CD14-positive monocyte (primary cell): Measurements from ENCODE around the gene NUDT8. TPM values are rescaled to one million over a fixed set of nuclear protein-coding genes. Genes with fewer than 3 reads are reported as not detected.
"Not testable (repeated sequence)": the region's sequence is repeated elsewhere in the genome, so short reads cannot be mapped to it uniquely, and the experiment has no call there.

ENCODE experiments used
- DNase-seq, 3 donors: peaks; one replicate each; pipeline ENCODE4 v3.0.0-alpha.2; 2011 to 2022
- H2AFZ ChIP-seq: 2 replicates; pipeline ENCODE4 v1.6.0; 2012; ENCODE audit warnings: mild to moderate bottlenecking, low read depth, low read length, inconsistent platforms; ENCODE audit not compliant: insufficient read depth, poor library complexity, severe bottlenecking
- H3K27ac ChIP-seq, 2 donors: 1 replicate in 1 of 2; 2 replicates in 1 of 2; pipeline ENCODE4 v1.5.1; 2012 to 2013; ENCODE audit warnings: low read length in 2 of 2, control low read depth in 1 of 2, inconsistent platforms in 1 of 2, low read depth in 1 of 2, mild to moderate bottlenecking in 1 of 2
- H3K27me3 ChIP-seq, 2 donors: one replicate each; pipeline versions ENCODE4 v1.6.0 to v1.6.1; 2011 to 2013; ENCODE audit warnings: low read length in 2 of 2; ENCODE audit not compliant: control insufficient read depth in 2 of 2, insufficient read depth in 2 of 2
- H3K36me3 ChIP-seq, 2 donors: replicated peaks in 1 of 2; 1 replicate in 1 of 2; 2 replicates in 1 of 2; pipeline versions ENCODE4 v1.5.1 to v1.6.1; 2012 to 2013; ENCODE audit warnings: low read length in 2 of 2, control low read depth in 1 of 2, inconsistent platforms in 1 of 2, mild to moderate bottlenecking in 1 of 2; ENCODE audit not compliant: insufficient read depth in 2 of 2, control insufficient read depth in 1 of 2
- H3K4me1 ChIP-seq, 2 donors: 1 replicate in 1 of 2; 2 replicates in 1 of 2; pipeline versions ENCODE4 v1.5.1 to v1.6.1; 2012 to 2013; ENCODE audit warnings: low read length in 2 of 2, control low read depth in 1 of 2, inconsistent platforms in 1 of 2, mild to moderate bottlenecking in 1 of 2, moderate library complexity in 1 of 2; ENCODE audit not compliant: insufficient read depth in 2 of 2, control insufficient read depth in 1 of 2
- H3K4me2 ChIP-seq: replicated peaks from 2 replicates; pipeline ENCODE3; 2012; ENCODE audit warnings: low read length, moderate library complexity, mild to moderate bottlenecking; ENCODE audit not compliant: poor library complexity, severe bottlenecking; ENCODE audit errors: extremely low read depth
- H3K4me3 ChIP-seq, 3 experiments: fragments of 200-600 bp in 1 of 3; sonication (generic) in 1 of 3; replicated peaks in 1 of 3; 1 replicate in 2 of 3; 2 replicates in 1 of 3; pipeline ENCODE4 v1.5.1; 2011 to 2013; ENCODE audit warnings: low read length in 3 of 3, mild to moderate bottlenecking in 3 of 3, control low read depth in 2 of 3, low read depth in 2 of 3, inconsistent platforms in 1 of 3, moderate library complexity in 1 of 3
- H3K79me2 ChIP-seq: 2 replicates; pipeline ENCODE4 v1.6.0; 2012; ENCODE audit warnings: mild to moderate bottlenecking, control low read depth, inconsistent platforms, low read length, moderate library complexity; ENCODE audit not compliant: insufficient read depth
- H3K9ac ChIP-seq: 2 replicates; pipeline ENCODE4 v1.6.0; 2017; ENCODE audit warnings: low read length, mild to moderate bottlenecking; ENCODE audit not compliant: insufficient read depth, poor library complexity, severe bottlenecking
- H3K9me3 ChIP-seq, 2 donors: replicated peaks in 1 of 2; 1 replicate in 1 of 2; 2 replicates in 1 of 2; pipeline versions ENCODE4 v1.5.1 to v1.6.1; 2012 to 2013; ENCODE audit warnings: low read length in 2 of 2, control low read depth in 1 of 2; ENCODE audit not compliant: control insufficient read depth in 1 of 2, insufficient read depth in 1 of 2
- H4K20me1 ChIP-seq: 2 replicates; pipeline ENCODE4 v1.6.0; 2012; ENCODE audit warnings: mild to moderate bottlenecking, low read length, control low read depth, moderate library complexity; ENCODE audit not compliant: insufficient read depth
- H3K27ac Mint-ChIP-seq, 7 donors: one replicate each; pipeline ENCODE4 v1.8.0; 2020; ENCODE audit warnings: mild to moderate bottlenecking in 7 of 7, mixed read lengths in 7 of 7, moderate library complexity in 6 of 7, inconsistent platforms in 2 of 7
- H3K27me3 Mint-ChIP-seq, 3 donors: one replicate each; pipeline ENCODE4 v1.8.0; 2021 to 2022; ENCODE audit warnings: low read depth in 3 of 3, mild to moderate bottlenecking in 3 of 3, mixed read lengths in 3 of 3, moderate library complexity in 3 of 3, inconsistent platforms in 1 of 3
- H3K36me3 Mint-ChIP-seq, 2 donors: one replicate each; pipeline ENCODE4 v1.8.0; 2020; ENCODE audit warnings: mixed read lengths in 2 of 2, inconsistent platforms in 1 of 2, mild to moderate bottlenecking in 1 of 2
- H3K4me1 Mint-ChIP-seq: one replicate; pipeline ENCODE4 v1.8.0; 2020; ENCODE audit warnings: mild to moderate bottlenecking, mixed read lengths
- H3K4me3 Mint-ChIP-seq, 2 donors: one replicate each; pipeline ENCODE4 v1.8.0; 2020; ENCODE audit warnings: mild to moderate bottlenecking in 2 of 2, mixed read lengths in 2 of 2, moderate library complexity in 1 of 2
- H3K9me3 Mint-ChIP-seq, 7 donors: one replicate each; pipeline ENCODE4 v1.8.0; 2020 to 2022; ENCODE audit warnings: mixed read lengths in 7 of 7, mild to moderate bottlenecking in 6 of 7, moderate library complexity in 6 of 7, inconsistent platforms in 2 of 7
- CTCF ChIP-seq: fragments of 200-600 bp; IDR thresholded peaks from one replicate; pipeline ENCODE4 v1.8.0; 2022; ENCODE audit warnings: antibody characterized with exemption, mild to moderate bottlenecking
- WGBS: methylation state at CpG from one replicate; pipeline ENCODE4 v1.1.5; 2013; ENCODE audit warnings: missing lambda C conversion rate; ENCODE audit not compliant: insufficient coverage; 5-methylcytosine and 5-hydroxymethylcytosine counted together
- intact Hi-C, 2 donors: fragments of 100-400 bp; cut with micrococcal nuclease; formaldehyde crosslinking; loops; one replicate each; pipeline versions ENCODE4 v1.15.0 to v1.15.1; 2023
- polyA plus RNA-seq, 3 donors: library from polyadenylated mRNA; depleted of rRNA in 1 of 3; unstranded in 2 of 3; stranded (reverse) in 1 of 3; fragments of 300-500 nt in 2 of 3; fragments of >200 nt in 1 of 3; fragmentation: Illumina TruSeq in 2 of 3; gene quantifications; 1 replicate in 2 of 3; 2 replicates in 1 of 3; pipeline ENCODE4 v1.2.3, GENCODE V29; 2012 to 2021

NUDT8 gene
- polyA plus RNA-seq, 3 donors, result 0.92 to 1.4 (median 1.3) TPM

- peak overlapping the region in 2 of 7 donors; percentile 35 to 38 for H3K27ac Mint-ChIP-seq
- H3K4me1 ChIP-seq, result peaks cover 21 to 29% of the 10 kb centered on the region in 2 donors
- no peaks in the 10 kb centered on the region for H4K20me1 ChIP-seq
- H3K4me1 Mint-ChIP-seq, result peaks cover 23% of the 10 kb centered on the region
- TF ChIP-seq CTCF, result no peak
- H3K79me2 ChIP-seq, result peaks cover 13% of the 10 kb centered on the region
- H3K4me3 ChIP-seq, result no peak overlapping the region
- H3K36me3 Mint-ChIP-seq, result peaks cover 15% of the 10 kb centered on the region in 2 donors
- no peak for DNase-seq
- WGBS, result 79% methylated on average over 2 of the region's 2 CpGs
- no peak overlapping the region for H3K27ac ChIP-seq
- H3K4me3 Mint-ChIP-seq, result peak overlapping the region in 1 of 2 donors; percentile 14
- H3K27me3 Mint-ChIP-seq, result peaks cover 9 to 20% (median 9%) of the 10 kb centered on the region in 3 donors
- H3K9ac ChIP-seq, result no peak overlapping the region
- peaks cover 15 to 17% of the 10 kb centered on the region in 2 donors for H3K36me3 ChIP-seq
- no peak overlapping the region for H3K4me2 ChIP-seq
- intact Hi-C loops, result loop anchor here (5.0 kb wide), 1 partner anchor 33 kb away; no protein-coding TSS in a partner anchor
- H3K27me3 ChIP-seq, result peaks cover 0 to 5% of the 10 kb centered on the region in 2 donors
- peak overlapping the region; percentile 27 for H2AFZ ChIP-seq
- H3K9me3 Mint-ChIP-seq, result peaks cover 2 to 6% (median 4%) of the 10 kb centered on the region in 7 donors
- H3K9me3 ChIP-seq, result no peaks in the 10 kb centered on the region
Measured at GRCh38 chr11:67604815-67605214, 24.9 kb downstream of the NUDT8 start.

- H3K4me3 Mint-ChIP-seq, H3K4me2 ChIP-seq, H3K9me3 ChIP-seq, H3K27ac Mint-ChIP-seq, H3K4me3 ChIP-seq, H4K20me1 ChIP-seq, H3K27me3 ChIP-seq, H3K9ac ChIP-seq, DNase-seq, intact Hi-C loops, H3K36me3 Mint-ChIP-seq, H3K27ac ChIP-seq, H3K9me3 Mint-ChIP-seq: not testable (repeated sequence)
- Mint-ChIP-seq H3K27me3 (peaks cover 8 to 27% (median 14%) of the 10 kb centered on the region in 3 donors), H3K4me1 (peaks cover 29% of the 10 kb centered on the region)
- H3K4me1 ChIP-seq, result peaks cover 21 to 29% of the 10 kb centered on the region in 2 donors
- peaks cover 9 to 10% of the 10 kb centered on the region in 2 donors for H3K36me3 ChIP-seq
- peaks cover 13% of the 10 kb centered on the region for H3K79me2 ChIP-seq
- H2AFZ ChIP-seq, result peak overlapping the region; percentile 27
- 100% methylated on average over 1 of the region's 4 CpGs for WGBS
Measured at GRCh38 chr11:67604119-67604518, 25.6 kb downstream of the NUDT8 start.
